Skeletal muscle satellite cell (primary cell): ENCODE measurements around the gene TMEM238.
A peak's percentile ranks its signal among the peaks of the same experiment; 100 is the strongest.

Source experiments
- H3K27me3 ChIP-seq: 2 replicates; pipeline ENCODE4 v1.7.0; 2013; ENCODE audit warnings: low read length; ENCODE audit not compliant: control insufficient read depth, insufficient read depth
- H3K36me3 ChIP-seq: 2 replicates; pipeline ENCODE4 v1.7.0; 2013; ENCODE audit warnings: mild to moderate bottlenecking, control low read depth, low read length; ENCODE audit not compliant: insufficient read depth
- H3K4me1 ChIP-seq: 2 replicates; pipeline ENCODE4 v1.7.0; 2013; ENCODE audit warnings: low read length; ENCODE audit not compliant: control insufficient read depth, insufficient read depth
- H3K4me2 ChIP-seq: 2 replicates; pipeline ENCODE4 v1.7.0; 2013; ENCODE audit warnings: mild to moderate bottlenecking, low read length
- H3K4me3 ChIP-seq: 2 replicates; pipeline ENCODE4 v1.7.0; 2013; ENCODE audit warnings: low read length
- H3K9ac ChIP-seq: 2 replicates; pipeline ENCODE4 v1.7.0; 2013; ENCODE audit warnings: mild to moderate bottlenecking, low read depth, low read length, moderate library complexity
- H3K9me3 ChIP-seq: replicated peaks from 2 replicates; pipeline ENCODE4 v1.7.0; 2013; ENCODE audit warnings: mild to moderate bottlenecking, control low read depth, low read length

Gene TMEM238

DNA sequence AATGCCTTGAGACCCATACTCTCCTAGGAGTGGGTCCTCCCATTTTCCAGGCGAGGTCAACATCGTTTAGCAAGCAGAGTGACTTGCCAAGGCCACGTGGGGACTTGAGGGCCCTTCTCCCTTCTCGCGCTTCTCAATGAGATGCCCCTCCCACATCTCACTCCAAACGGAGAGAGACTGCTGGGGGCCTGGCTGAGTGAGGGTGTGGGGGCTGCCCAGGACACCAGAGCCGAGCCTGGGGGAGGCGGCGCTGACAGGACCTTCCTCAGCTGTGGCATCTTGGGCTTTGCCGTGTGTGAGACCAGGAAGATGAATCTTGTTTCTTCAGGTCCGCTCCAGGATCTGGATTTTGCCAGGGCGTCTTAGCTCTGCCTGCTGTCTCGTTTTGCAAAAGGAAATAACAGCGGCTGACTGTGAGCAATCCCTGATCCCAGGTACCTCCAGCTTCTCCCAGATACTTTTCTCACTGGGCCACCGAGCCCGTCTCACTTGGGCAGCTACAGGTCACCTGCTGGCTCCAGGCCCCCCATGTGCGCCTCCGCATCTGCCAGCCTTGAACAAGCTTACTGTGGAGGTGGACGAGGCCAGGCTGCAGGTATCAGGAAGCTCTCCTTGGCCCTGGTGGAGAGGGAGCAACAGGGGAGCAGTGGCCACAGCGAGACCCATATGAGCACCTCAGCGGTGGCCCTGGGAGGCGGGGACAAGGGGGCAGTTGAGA is 35.6 kb downstream of the TMEM238 start:
- no peak overlapping the region for H3K9ac ChIP-seq
- no peak overlapping the region for H3K4me2 ChIP-seq
- no peaks in the 10 kb centered on the region for H3K9me3 ChIP-seq
- peaks cover 26% of the 10 kb centered on the region for H3K27me3 ChIP-seq
- peaks cover 24% of the 10 kb centered on the region for H3K4me1 ChIP-seq
- H3K36me3 ChIP-seq, result no peaks in the 10 kb centered on the region
- no peak overlapping the region for H3K4me3 ChIP-seq

DNA sequence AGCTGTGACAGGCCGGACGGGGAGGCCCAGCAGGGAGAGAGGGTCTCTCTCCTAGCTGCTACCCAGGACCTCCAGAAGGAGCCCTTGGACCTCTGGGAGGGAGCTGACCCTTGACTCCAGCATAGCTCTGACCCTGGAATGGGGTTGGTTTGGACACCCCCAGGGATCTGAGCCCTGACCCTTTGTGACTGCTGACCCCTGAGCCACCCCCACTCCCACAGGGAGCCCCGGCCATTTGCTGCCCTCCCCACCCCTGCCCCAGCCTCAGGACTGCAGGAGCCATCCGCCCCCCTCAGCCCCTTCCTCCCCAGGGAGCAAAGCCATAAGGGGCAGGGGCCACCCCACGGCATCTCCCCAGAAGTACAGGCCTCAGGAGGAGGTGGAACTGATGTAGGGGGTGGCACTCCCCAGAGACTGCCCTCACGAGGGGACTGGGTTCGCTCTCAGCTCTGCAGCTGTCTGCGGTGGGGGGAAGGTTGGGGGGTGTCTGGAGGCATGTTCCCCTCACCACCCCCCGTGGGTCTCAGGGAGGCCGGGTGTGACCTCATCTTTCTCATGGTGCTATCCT is 36.6 kb downstream of the TMEM238 start:
- Histone ChIP-seq H3K4me1 (peaks cover 22% of the 10 kb centered on the region), H3K9me3 (no peaks in the 10 kb centered on the region), H3K27me3 (peaks cover 17% of the 10 kb centered on the region), H3K36me3 (no peaks in the 10 kb centered on the region), H3K4me2 (no peak overlapping the region), H3K9ac (no peak overlapping the region), H3K4me3 (no peak overlapping the region)

DNA sequence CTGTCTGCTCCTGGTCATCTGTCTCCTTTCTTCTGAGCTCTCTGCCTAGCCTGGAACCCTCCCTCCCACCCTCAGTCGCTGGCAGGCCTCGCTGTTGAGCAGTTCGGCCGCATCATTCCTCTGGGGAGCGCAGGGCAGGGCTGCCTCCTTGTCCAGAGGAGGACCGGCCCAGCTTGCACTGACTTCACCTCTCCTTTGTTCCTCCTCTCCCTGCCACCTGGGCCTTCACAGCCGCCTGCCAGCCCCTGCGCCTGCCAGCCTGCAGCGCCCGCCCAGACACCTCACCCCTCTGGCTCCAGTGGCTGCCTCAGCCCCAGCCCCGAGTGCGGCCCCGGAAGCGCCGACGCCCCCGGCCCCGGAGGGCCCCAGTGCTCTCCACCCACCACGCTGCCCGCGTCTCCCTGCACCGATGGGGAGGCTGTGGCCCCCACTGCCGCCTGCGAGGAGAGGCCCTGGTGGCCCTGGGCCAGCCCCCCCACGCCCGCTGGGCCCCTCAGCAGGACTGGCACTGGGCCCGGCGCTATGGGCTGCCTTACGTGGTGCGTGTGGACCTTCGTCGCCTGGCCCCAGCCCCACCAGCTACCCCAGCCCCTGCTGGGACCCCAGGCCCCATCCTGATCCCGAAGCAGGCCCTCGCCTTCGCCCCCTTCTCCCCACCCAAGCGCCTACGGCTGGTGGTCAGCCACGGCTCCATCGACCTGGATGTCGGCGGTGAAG is 37.2 kb downstream of the TMEM238 start:
- H3K4me1 ChIP-seq, result peaks cover 22% of the 10 kb centered on the region
- no peak overlapping the region for H3K4me3 ChIP-seq
- no peak overlapping the region for H3K9ac ChIP-seq
- no peaks in the 10 kb centered on the region for H3K9me3 ChIP-seq
- H3K36me3 ChIP-seq, result no peaks in the 10 kb centered on the region
- no peak overlapping the region for H3K4me2 ChIP-seq
- peaks cover 10% of the 10 kb centered on the region for H3K27me3 ChIP-seq

DNA sequence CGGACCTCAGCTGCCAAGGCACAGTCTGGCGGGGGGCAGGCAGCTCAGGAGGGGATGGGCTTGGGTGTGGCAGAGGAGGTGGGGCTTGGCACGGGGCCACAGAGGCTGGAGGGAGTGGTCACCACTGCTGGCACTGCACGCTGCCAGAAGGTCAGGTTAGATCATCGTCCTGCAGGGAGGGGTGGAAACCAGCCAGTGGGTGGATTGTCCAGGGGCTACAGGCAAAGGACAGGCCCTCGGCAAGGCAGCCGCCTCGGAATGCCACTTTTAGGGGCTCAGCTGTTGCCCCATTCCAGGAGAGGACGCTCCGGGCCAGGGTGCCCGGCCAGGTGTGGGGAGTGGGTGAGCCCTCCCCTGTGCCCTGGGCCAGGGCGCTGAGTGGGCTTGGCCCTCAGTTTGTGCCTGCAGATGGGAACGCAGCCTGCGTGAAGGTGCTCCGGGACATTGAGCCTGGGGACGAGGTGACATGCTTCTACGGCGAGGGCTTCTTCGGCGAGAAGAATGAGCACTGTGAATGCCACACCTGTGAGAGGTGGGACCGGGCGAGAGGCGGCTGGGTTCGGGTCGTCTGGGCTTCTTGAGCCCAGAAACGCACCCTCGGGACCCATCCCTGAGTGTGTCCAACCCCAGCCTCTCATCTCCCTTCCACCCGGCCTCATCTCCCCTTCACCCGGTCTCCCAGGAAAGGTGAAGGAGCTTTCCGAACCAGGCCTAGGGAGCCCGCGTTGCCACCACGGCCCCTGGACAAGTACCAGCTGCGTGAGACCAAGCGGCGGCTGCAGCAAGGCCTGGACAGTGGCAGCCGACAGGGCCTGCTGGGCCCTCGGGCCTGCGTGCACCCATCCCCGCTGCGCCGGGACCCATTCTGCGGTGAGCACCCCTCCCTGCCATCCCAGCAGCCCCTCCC is 38.0 kb downstream of the TMEM238 start:
- H3K27me3 ChIP-seq, result peaks cover 3% of the 10 kb centered on the region
- no peak overlapping the region for H3K4me3 ChIP-seq
- H3K4me1 ChIP-seq, result peaks cover 26% of the 10 kb centered on the region
- no peak overlapping the region for H3K9ac ChIP-seq
- no peaks in the 10 kb centered on the region for H3K9me3 ChIP-seq
- no peaks in the 10 kb centered on the region for H3K36me3 ChIP-seq
- peak overlapping the region; percentile 26 for H3K4me2 ChIP-seq

DNA sequence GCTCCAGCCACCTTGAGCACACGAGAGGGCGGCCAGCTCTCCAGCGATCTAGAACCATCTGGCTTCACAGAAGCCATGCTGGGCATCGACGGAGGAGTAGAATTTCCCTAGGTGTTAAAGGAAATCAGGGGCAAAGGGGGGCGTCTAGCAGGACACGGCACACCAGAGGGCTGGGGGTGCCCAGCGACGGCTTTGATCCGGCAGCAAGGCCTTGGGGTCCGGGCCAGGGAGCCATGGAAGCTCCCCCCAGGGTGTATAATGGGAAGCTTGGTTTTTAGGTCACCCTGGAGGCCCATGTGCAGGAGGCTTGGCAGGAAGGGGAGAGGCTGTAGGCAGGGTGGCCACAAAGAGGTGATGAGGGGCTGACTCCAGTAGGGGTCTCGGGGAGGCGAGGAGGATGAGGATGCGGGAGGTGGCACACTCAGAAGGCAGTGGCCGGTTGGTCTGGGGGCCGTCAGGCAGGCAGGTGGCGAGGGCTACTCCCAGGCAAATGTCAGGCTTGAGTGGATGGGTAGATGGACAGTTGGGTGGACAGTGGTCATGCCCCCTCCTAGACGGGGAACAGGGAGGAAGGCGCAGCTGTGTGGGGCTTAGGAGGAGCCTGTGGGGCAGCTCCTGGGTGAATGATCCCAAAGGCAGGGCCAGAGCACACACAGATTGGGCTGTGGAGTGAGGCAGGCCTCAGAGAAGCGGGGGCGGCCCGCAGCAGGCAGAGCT is 38.8 kb downstream of the TMEM238 start:
- no peak overlapping the region for H3K9ac ChIP-seq
- H3K36me3 ChIP-seq, result no peaks in the 10 kb centered on the region
- no peaks in the 10 kb centered on the region for H3K27me3 ChIP-seq
- no peaks in the 10 kb centered on the region for H3K9me3 ChIP-seq
- peak overlapping the region; percentile 26 for H3K4me2 ChIP-seq
- H3K4me1 ChIP-seq, result peaks cover 33% of the 10 kb centered on the region
- no peak overlapping the region for H3K4me3 ChIP-seq

DNA sequence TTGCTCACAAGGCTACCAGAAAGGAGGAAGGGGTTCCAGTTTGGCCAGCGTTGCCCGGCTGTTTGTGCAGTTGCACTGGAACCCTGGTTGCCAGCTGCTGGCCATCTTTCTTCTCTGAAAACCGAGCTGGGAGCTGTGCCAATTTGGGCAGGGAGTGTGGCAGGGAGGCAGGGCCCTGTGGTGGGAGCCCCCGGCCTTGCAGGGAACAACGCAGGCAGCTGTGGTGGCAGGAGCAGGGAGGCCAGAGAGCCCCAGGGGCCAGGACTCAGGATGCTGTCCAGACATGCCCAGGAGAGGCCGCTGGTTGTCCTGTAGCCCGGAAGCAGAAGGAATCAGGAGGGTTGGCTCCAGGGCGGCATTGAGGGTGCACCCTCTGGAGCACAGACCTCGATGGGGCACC is 39.6 kb downstream of the TMEM238 start:
- Histone ChIP-seq H3K36me3 (no peaks in the 10 kb centered on the region), H3K27me3 (no peaks in the 10 kb centered on the region), H3K9me3 (no peaks in the 10 kb centered on the region), H3K4me1 (peaks cover 35% of the 10 kb centered on the region), H3K4me3 (no peak overlapping the region), H3K4me2 (no peak overlapping the region), H3K9ac (no peak overlapping the region)

DNA sequence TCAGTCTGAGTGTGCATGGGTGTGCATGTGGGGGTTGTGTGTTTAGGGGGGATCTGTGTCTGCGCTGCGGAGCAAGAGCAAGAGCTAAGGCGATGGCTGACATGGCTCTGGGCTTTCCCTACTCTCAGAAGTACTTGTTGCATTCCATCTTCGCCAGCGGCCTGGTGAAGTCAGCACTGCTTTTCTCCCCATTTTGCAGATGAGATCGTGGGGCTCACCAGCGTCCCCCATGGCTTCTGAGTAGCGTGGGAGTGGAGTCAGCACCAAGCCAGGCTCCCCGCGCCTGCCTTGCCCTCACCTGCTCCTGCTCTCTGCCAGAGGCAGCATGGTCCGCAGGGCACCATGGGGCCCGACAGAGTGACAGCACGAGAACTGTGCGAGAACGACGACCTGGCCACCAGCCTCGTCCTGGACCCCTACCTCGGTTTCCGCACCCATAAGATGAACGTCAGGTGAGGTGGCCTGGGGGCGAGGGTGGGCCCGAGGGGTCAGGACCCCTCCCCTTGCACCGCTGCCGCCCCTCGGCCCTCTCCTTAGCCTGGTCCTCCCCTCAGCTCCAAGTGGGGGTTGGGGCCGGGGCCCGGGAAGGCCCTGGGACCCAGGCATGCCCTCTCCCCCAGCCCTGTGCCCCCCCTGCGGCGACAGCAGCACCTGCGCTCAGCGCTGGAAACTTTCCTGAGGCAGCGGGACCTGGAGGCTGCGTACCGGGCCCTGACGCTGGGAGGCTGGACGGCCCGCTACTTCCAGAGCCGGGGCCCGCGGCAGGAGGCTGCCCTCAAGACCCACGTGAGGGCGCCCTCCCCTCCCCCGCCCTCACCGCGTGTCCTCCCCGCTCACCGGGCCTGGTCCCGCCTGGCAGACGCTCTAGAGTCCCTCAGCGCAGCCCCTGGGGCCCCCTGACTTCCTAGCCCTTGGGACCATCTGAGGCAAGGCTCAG is 42.2 kb downstream of the TMEM238 start:
- H3K9ac ChIP-seq, result no peak overlapping the region
- H3K4me2 ChIP-seq, result peak overlapping the region; percentile 95
- peak overlapping the region; percentile 54 for H3K4me3 ChIP-seq
- H3K4me1 ChIP-seq, result peaks cover 43% of the 10 kb centered on the region
- H3K27me3 ChIP-seq, result peaks cover 6% of the 10 kb centered on the region
- H3K9me3 ChIP-seq, result no peaks in the 10 kb centered on the region
- H3K36me3 ChIP-seq, result no peaks in the 10 kb centered on the region

DNA sequence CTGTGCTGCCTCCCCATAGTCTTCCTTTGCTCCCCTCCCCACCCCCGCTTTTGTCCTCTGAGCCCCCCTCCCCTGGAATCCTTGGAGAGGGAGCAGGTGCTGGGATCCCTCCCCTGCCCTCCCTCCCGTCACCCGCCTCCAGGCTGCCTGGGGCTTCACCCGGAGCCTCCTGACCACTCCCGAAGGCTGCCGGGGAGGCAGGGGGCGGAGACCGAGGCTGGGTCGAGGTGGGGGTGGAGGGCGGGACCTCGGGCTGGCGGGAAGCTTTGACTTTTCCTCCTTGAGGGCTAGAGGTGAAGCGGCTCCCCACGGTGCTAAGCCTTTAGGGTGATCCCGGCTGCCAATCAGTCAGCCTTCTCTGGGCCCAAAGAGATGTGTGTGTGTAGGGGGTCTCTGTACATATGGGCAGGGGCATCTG is 42.9 kb downstream of the TMEM238 start:
- H3K36me3 ChIP-seq, result no peaks in the 10 kb centered on the region
- peaks cover 10% of the 10 kb centered on the region for H3K27me3 ChIP-seq
- H3K4me3 ChIP-seq, result peak overlapping the region; percentile 78
- H3K9ac ChIP-seq, result no peak overlapping the region
- H3K4me2 ChIP-seq, result peak overlapping the region; percentile 95
- no peaks in the 10 kb centered on the region for H3K9me3 ChIP-seq
- H3K4me1 ChIP-seq, result peaks cover 40% of the 10 kb centered on the region

DNA sequence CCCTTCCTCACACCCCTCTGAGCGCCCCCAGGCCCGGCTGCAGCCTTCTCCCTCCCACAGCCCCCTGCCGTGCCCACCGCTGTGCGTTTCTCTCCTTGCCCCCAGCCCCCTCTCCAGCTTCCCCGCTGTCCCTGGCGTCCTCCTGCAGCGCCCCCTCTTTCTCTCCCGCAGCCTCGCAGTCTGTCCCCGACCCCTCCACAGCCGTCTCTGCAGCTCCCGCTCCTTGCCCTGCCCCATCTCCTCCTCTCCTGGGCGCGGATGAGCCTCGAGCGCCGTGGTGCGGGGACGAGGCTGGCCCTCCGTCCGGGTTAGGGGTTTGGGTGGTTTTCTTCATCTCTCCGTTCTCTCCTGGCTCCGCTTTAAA is 43.3 kb downstream of the TMEM238 start:
- Histone ChIP-seq H3K4me1 (peaks cover 36% of the 10 kb centered on the region), H3K4me3 (peak overlapping the region; percentile 78), H3K9me3 (no peaks in the 10 kb centered on the region), H3K36me3 (no peaks in the 10 kb centered on the region), H3K9ac (peak overlapping the region; percentile 80), H3K4me2 (peak overlapping the region; percentile 95), H3K27me3 (peaks cover 10% of the 10 kb centered on the region)
